Testis (tissue), 3 donors: ENCODE data around the gene STATH. TPM values are rescaled to one million over a fixed set of nuclear protein-coding genes. Genes with fewer than 3 reads are reported as not detected.
"Not testable (repeated sequence)": the region's sequence is repeated elsewhere in the genome, so short reads cannot be mapped to it uniquely, and the experiment has no call there.

Experiments used
- DNase-seq: peaks from one replicate; pipeline ENCODE4 v3.0.0-alpha.2; 2019
- H3K27ac ChIP-seq, 2 donors: fragments of 200-600 bp; sonication (generic); one replicate each; pipeline ENCODE4 v1.5.1; 2019
- H3K27me3 ChIP-seq: fragments of 200-600 bp; sonication (generic); one replicate; pipeline ENCODE4 v1.5.1; 2019
- H3K36me3 ChIP-seq: fragments of 200-600 bp; sonication (generic); one replicate; pipeline ENCODE4 v1.5.1; 2017; ENCODE audit warnings: low read depth; ENCODE audit errors: missing control alignments
- H3K4me1 ChIP-seq: fragments of 200-600 bp; sonication (generic); one replicate; pipeline ENCODE4 v1.5.1; 2019
- H3K4me3 ChIP-seq, 2 donors: fragments of 200-600 bp; sonication (generic); one replicate each; pipeline ENCODE4 v1.5.1; 2017 to 2019
- H3K9me3 ChIP-seq: fragments of 200-600 bp; sonication (generic); one replicate; pipeline ENCODE4 v1.5.1; 2017
- CTCF ChIP-seq, 3 experiments: fragments of 450-650 bp in 2 of 3; fragments of 200-600 bp in 1 of 3; sonication (generic) in 1 of 3; IDR thresholded peaks; one replicate each; pipeline ENCODE4 v1.5.1; 2016 to 2019; ENCODE audit warnings: antibody characterized with exemption in 3 of 3, mild to moderate bottlenecking in 2 of 3, moderate library complexity in 1 of 3
- POLR2A ChIP-seq: fragments of 450-650 bp; IDR thresholded peaks from one replicate; pipeline ENCODE4 v1.6.1; 2017; ENCODE audit warnings: antibody characterized with exemption, mild to moderate bottlenecking, moderate library complexity
- WGBS, 2 donors: methylation state at CpG; one replicate each; pipeline ENCODE4 v1.1.5; 2018; 5-methylcytosine and 5-hydroxymethylcytosine counted together
- intact Hi-C: fragments of 100-400 bp; cut with DNase I; formaldehyde crosslinking; loops from one replicate; pipeline ENCODE4 v1.15.1; 2023; ENCODE audit warnings: low total_unique reads
- polyA plus RNA-seq: library from polyadenylated mRNA; stranded (reverse); fragments of 350-450 nt; fragmentation: Illumina TruSeq; extraction: RNeasy Lipid Tissue Mini Kit (QIAGEN cat#74804); gene quantifications from one replicate; pipeline ENCODE4 v1.2.3, GENCODE V29; 2014; ENCODE audit warnings: low read depth, low replicate concordance; ENCODE audit not compliant: insufficient read depth
- total RNA-seq, 2 donors: library from RNA; depleted of rRNA; stranded (reverse); fragments of >200 nt; gene quantifications; one replicate each; pipeline ENCODE4 v1.2.3, GENCODE V29; 2016

The STATH gene
- total and polyA plus RNA-seq, 3 donors from 2014 or later = not detected

- H3K36me3 ChIP-seq = no peaks in the 10 kb centered on the region
- intact Hi-C loops = no loop called here
- no peak for DNase-seq
- no peak overlapping the region for H3K27ac ChIP-seq
- no peaks in the 10 kb centered on the region for H3K4me1 ChIP-seq
- TF ChIP-seq POLR2A (no peak), CTCF (IDR thresholded peaks at IDR 0.05) (no peak)
- 85 to 88% methylated on average over 5 of the region's 5 CpGs for WGBS, 2 donors
- H3K4me3 ChIP-seq = no peak overlapping the region
- no peaks in the 10 kb centered on the region for H3K27me3 ChIP-seq
- no peaks in the 10 kb centered on the region for H3K9me3 ChIP-seq
Measured at GRCh38 chr4:69994782-69995181, 984 bp upstream of the STATH start.

- DNase-seq = no peak
- 91 to 96% methylated on average over 3 of the region's 3 CpGs for WGBS, 2 donors
- intact Hi-C loops = no loop called here
- Histone ChIP-seq H3K27me3 (no peaks in the 10 kb centered on the region), H3K9me3 (no peaks in the 10 kb centered on the region), H3K36me3 (no peaks in the 10 kb centered on the region), H3K4me3 (no peak overlapping the region), H3K27ac (no peak overlapping the region), H3K4me1 (no peaks in the 10 kb centered on the region)
- TF ChIP-seq CTCF (IDR thresholded peaks at IDR 0.05) (no peak), POLR2A (no peak)
Measured at GRCh38 chr4:69999420-69999819, 3.7 kb downstream of the STATH start.

- WGBS, 2 donors = 85 to 88% methylated on average over 1 of the region's 1 CpG
- Histone ChIP-seq H3K9me3 (no peaks in the 10 kb centered on the region), H3K4me1 (no peaks in the 10 kb centered on the region), H3K36me3 (no peaks in the 10 kb centered on the region), H3K27me3 (no peaks in the 10 kb centered on the region), H3K4me3 (no peak overlapping the region), H3K27ac (no peak overlapping the region)
- no peak for TF ChIP-seq CTCF (IDR thresholded peaks at IDR 0.05)
- TF ChIP-seq POLR2A = no peak
- intact Hi-C loops = no loop called here
- DNase-seq = no peak
Measured at GRCh38 chr4:70000711-70001110, 4.9 kb downstream of the STATH start.

- Histone ChIP-seq H3K36me3 (no peaks in the 10 kb centered on the region), H3K4me1 (no peaks in the 10 kb centered on the region), H3K9me3 (no peaks in the 10 kb centered on the region), H3K27me3 (no peaks in the 10 kb centered on the region), H3K4me3 (no peak overlapping the region), H3K27ac (no peak overlapping the region)
- intact Hi-C loops = no loop called here
- no peak for DNase-seq
- TF ChIP-seq CTCF (IDR thresholded peaks at IDR 0.05) (no peak), POLR2A (no peak)
Measured at GRCh38 chr4:70002507-70002906, 6.7 kb downstream of the STATH start.

GRCh38 chr4:70008771-70009170, 13.0 kb downstream of the STATH start:
- WGBS, 2 donors = 59 to 64% methylated on average over 3 of the region's 3 CpGs
- Histone ChIP-seq H3K4me1 (no peaks in the 10 kb centered on the region), H3K9me3 (no peaks in the 10 kb centered on the region), H3K27ac (no peak overlapping the region), H3K4me3 (no peak overlapping the region), H3K27me3 (no peaks in the 10 kb centered on the region), H3K36me3 (no peaks in the 10 kb centered on the region)
- DNase-seq = no peak
- intact Hi-C loops = no loop called here
- TF ChIP-seq CTCF (IDR thresholded peaks at IDR 0.05) = no peak

GRCh38 chr4:70019006-70019405, 23.2 kb downstream of the STATH start:
- WGBS, 2 donors = 20 to 84% methylated on average over 2 to 10 of the region's 10 CpGs

More at GRCh38 chr4:70019006-70019405, 23.2 kb downstream of the STATH start:
- H3K27me3 ChIP-seq, H3K9me3 ChIP-seq, DNase-seq, H3K36me3 ChIP-seq, H3K4me3 ChIP-seq, H3K4me1 ChIP-seq, H3K27ac ChIP-seq, intact Hi-C loops: not testable (repeated sequence)
